GM18502 (cell line): ENCODE results near the gene LRRTM3.

ENCODE experiments used
- ATAC-seq: cut with Tn5 transposase; IDR thresholded peaks from one replicate; pipeline ENCODE4 v1.9.1; 2021; ENCODE audit warnings: mild to moderate bottlenecking; ENCODE audit not compliant: unreplicated experiment, poor library complexity

LRRTM3 gene

DNA sequence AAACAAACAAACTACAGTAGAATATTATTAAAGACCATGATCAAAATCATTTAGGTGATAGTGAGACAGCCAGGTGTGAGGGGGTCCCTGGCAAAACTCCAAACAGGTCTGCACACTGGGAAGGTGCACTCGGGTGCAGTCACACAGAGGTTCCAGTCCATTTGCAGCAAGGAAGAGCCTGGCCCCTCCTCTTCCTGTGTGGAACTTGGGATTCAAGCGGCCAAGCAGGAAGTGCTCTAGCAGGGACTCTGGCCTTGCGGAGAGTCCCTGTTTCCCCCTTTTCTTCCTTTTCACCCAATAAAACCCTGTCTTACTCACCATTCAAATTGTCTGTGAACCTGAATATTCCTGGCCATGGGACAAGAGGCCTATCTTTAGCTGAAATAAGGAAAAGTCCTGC is 181.8 kb downstream of the LRRTM3 start:
- ATAC-seq: no peak

DNA sequence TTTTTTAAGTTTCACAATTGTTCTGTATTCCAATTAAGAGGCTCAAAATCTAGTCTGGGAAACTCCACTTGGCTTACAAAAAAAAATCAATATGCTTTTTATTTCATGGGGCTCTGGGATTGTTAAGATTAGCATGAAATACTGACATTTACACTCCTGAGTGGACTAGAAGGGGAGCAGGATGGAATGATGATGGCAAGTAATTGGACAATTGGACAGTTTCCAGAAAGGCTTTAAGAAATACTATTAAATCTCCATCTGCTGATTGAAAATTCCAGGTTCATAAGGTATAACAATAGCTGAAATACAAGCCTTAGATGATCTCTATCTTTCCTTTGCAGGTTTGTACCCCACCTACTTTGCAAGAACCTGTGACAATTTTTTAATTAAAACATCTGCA is 184.4 kb downstream of the LRRTM3 start:
- ATAC-seq: no peak

DNA sequence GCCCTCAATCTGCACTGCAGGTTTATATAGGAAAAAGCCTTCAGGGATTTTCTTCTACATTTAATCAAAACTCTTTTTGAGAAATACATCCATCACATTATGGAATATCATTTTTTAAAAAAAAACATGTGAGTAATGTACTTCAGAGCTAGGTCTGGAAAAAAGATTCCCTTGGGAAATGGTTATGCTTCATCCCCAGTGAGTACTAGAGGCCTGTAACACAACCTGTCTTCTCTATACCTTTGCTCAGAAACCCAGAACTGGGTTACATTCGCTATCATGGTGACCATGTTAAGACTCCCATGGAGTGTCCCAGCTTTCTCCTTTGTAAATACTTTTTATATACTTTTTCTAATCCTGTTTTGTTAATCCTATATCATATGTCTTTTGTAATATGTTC is 186.9 kb downstream of the LRRTM3 start:
- no peak for ATAC-seq

- no peak for ATAC-seq
These were observed 189.1 kb downstream of the LRRTM3 start for GRCh38 chr10:67114945-67115344.

DNA sequence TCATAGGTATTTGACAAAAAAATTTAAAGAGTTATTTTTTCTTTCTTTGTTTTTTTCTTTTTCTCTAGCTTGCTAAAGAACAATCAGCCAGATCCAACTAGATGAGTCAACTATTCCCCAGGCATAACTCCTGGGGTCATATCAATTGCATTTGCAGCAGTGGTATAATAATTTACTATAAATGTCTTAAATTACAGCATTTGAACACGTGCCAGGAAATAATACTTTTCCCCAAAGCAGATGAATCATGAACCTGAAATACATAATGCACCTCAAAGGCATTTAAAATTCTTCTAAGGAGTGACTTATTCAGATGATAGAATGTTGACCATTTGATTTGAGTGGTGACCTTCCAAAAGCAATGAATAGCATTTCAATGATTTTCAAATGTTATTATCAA is 190.1 kb downstream of the LRRTM3 start:
- no peak for ATAC-seq

DNA sequence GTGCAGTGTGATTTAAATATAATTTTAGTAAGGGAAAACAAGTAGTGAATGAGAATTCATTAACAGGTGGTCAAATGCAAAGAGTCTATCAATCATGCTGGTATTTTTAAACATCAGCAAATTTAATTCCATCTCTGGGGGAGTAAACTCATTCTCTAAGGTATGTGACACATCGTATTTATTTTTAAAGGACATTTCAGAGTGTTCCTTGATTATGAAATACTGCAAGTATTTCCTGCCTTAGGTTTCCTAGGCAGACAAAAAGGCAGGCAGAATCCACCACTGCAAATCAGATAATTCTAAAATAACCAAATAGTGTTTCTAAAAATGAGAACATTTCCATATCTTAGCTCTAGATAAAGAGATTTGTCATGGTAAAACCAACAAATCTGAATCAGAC is 193.8 kb downstream of the LRRTM3 start:
- no peak for ATAC-seq

DNA sequence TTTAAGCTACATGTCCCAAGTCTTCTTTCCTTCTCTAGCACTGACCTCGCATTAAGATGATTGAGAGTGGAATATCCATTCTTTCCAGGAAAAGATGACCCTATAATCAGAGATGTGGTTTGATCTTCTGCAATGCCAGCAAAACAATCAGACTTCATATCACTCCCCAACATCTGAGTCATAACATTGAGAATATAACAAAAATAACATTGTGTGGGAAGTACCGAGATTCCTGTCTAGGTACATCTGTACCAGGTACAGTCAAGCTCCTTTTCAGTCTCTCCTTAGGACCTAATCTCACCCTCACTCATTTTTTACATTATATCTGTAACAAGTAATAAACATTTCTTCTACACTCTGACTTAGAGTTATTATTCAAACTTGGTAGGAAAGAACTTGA is 201.6 kb downstream of the LRRTM3 start:
- ATAC-seq: no peak

- no peak for ATAC-seq
These were observed 214.8 kb downstream of the LRRTM3 start for GRCh38 chr10:67140641-67141040.

- ATAC-seq: no peak
These were observed 215.5 kb downstream of the LRRTM3 start for GRCh38 chr10:67141300-67141699.

DNA sequence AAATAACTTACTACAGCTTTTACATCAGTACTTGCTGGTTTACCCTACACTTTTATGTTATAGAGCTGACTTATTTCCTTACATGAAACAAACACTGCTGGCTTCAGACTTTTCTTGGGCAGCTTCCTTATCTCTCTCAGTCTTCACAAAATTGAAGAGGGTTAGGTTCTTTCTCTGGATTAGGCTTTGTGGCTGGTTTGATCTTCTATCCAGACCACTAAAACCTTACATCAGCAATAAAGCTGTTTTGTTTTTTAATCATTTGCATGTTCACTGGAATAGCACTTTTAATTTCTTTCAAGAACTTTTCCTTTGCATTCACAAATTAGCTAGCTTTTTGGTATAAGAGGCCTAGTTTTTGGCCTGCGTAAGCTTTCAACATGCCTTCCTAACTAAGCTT is 218.7 kb downstream of the LRRTM3 start:
- ATAC-seq: no peak
